WTC11 (cell line): ENCODE results near the gene TFDP1. TPM values are rescaled to one million over a fixed set of nuclear protein-coding genes. Genes with fewer than 3 reads are reported as not detected.

ENCODE experiments used
- ATAC-seq: fragments of 200-7000 bp; cut with Tn5 transposase; 2 replicates; pipeline ENCODE4 v1.10.0; 2021; ENCODE audit warnings: mild to moderate bottlenecking, moderate library complexity
- CTCF ChIA-PET: fragments of 300-600 bp; sonication (Branson Sonifier 250); formaldehyde crosslinking; loops from one replicate; lab custom pipeline; 2021; ENCODE audit warnings: antibody characterized with exemption; lab: Charles Lee
- POLR2A ChIA-PET: fragments of 350-600 bp; sonication (Branson Sonifier 250); formaldehyde crosslinking; loops from one replicate; lab custom pipeline; 2021; ENCODE audit warnings: antibody characterized with exemption; lab: Charles Lee
- DNase-seq: peaks from one replicate; pipeline ENCODE4 v3.0.0; 2021; ENCODE audit warnings: low spot score
- H3K27ac Mint-ChIP-seq: 2 replicates; pipeline ENCODE4 v1.8.0; 2021; ENCODE audit warnings: mixed read lengths
- H3K27me3 Mint-ChIP-seq: 2 replicates; pipeline ENCODE4 v1.8.0; 2021; ENCODE audit warnings: low read depth, mild to moderate bottlenecking, moderate library complexity, mixed read lengths
- H3K36me3 Mint-ChIP-seq: 2 replicates; pipeline ENCODE4 v1.8.0; 2021; ENCODE audit warnings: mixed read lengths
- H3K4me1 Mint-ChIP-seq: 2 replicates; pipeline ENCODE4 v1.8.0; 2022; ENCODE audit warnings: mixed read lengths
- H3K4me3 Mint-ChIP-seq: 2 replicates; pipeline ENCODE4 v1.8.0; 2021; ENCODE audit warnings: mild to moderate bottlenecking, moderate library complexity, mixed read lengths
- H3K9me3 Mint-ChIP-seq: 2 replicates; pipeline ENCODE4 v1.8.0; 2021; ENCODE audit warnings: mixed read lengths
- ELF4 ChIP-seq: sonication (generic); formaldehyde crosslinking; IDR thresholded peaks from 2 replicates; pipeline ENCODE4 v1.8.1; 2022; ENCODE audit warnings: low read depth, mild to moderate bottlenecking, moderate library complexity, missing genetic modification reagents
- GABPB1 ChIP-seq: sonication (generic); formaldehyde crosslinking; IDR thresholded peaks from 2 replicates; pipeline ENCODE4 v1.8.1; 2023; ENCODE audit warnings: mild to moderate bottlenecking, missing genetic modification reagents
- JUN ChIP-seq: sonication (generic); formaldehyde crosslinking; IDR thresholded peaks from 2 replicates; pipeline ENCODE4 v1.8.0; 2023; ENCODE audit warnings: mild to moderate bottlenecking, missing genetic modification reagents
- MXD4 ChIP-seq: fragments of 250-450 bp; sonication (Bioruptor Pico); IDR thresholded peaks from 2 replicates; pipeline ENCODE4 v1.8.0; 2021; ENCODE audit warnings: mild to moderate bottlenecking, moderate library complexity, borderline replicate concordance
- PRRX2 ChIP-seq: fragments of 250-450 bp; sonication (Bioruptor Pico); IDR thresholded peaks from 2 replicates; pipeline ENCODE4 v1.8.0; 2021; ENCODE audit warnings: mild to moderate bottlenecking
- SOX15 ChIP-seq: fragments of 250-450 bp; sonication (Bioruptor Pico); IDR thresholded peaks from 2 replicates; pipeline ENCODE4 v1.9.0; 2021; ENCODE audit warnings: mild to moderate bottlenecking
- ZNF263 ChIP-seq: sonication (generic); formaldehyde crosslinking; IDR thresholded peaks from 2 replicates; pipeline ENCODE4 v1.8.1; 2022; ENCODE audit warnings: low read depth, mild to moderate bottlenecking, moderate library complexity, missing genetic modification reagents
- total RNA-seq: library from RNA; stranded (reverse); gene quantifications from 3 replicates; pipeline ENCODE4 v1.2.3, GENCODE V29; 2021
- TF ChIP-seq, protein P1 (sequence below): fragments of 250-450 bp; sonication (Bioruptor Pico); IDR thresholded peaks from 2 replicates; pipeline ENCODE4 v1.9.0; 2021; ENCODE audit warnings: mild to moderate bottlenecking
- TF ChIP-seq, protein P2 (sequence below): sonication (generic); formaldehyde crosslinking; IDR thresholded peaks from 2 replicates; pipeline ENCODE4 v1.8.1; 2022; ENCODE audit warnings: mild to moderate bottlenecking, missing genetic modification reagents, moderate library complexity, borderline replicate concordance
- TF ChIP-seq, protein P3 (sequence below): sonication (generic); formaldehyde crosslinking; IDR thresholded peaks from 2 replicates; pipeline ENCODE4 v1.8.1; 2022; ENCODE audit warnings: low read depth, missing genetic modification reagents, borderline replicate concordance
- TF ChIP-seq, protein P4 (sequence below): sonication (generic); formaldehyde crosslinking; IDR thresholded peaks from 2 replicates; pipeline ENCODE4 v1.8.0; 2022; ENCODE audit warnings: missing genetic modification reagents
- TF ChIP-seq, protein P5 (sequence below): sonication (generic); formaldehyde crosslinking; IDR thresholded peaks from 2 replicates; pipeline ENCODE4 v1.8.1; 2022; ENCODE audit warnings: mild to moderate bottlenecking, moderate library complexity, missing genetic modification reagents
- TF ChIP-seq, protein P6 (sequence below): fragments of 200-600 bp; IDR thresholded peaks from 2 replicates; pipeline ENCODE4 v1.8.0; 2022; ENCODE audit warnings: antibody characterized with exemption
- TF ChIP-seq, protein P7 (sequence below): fragments of 250-450 bp; sonication (Bioruptor Pico); IDR thresholded peaks from 2 replicates; pipeline ENCODE4 v1.9.0; 2021; ENCODE audit warnings: moderate library complexity, mild to moderate bottlenecking, inconsistent platforms, borderline replicate concordance
- TF ChIP-seq, protein P8 (sequence below): sonication (generic); formaldehyde crosslinking; IDR thresholded peaks from 2 replicates; pipeline ENCODE4 v1.8.0; 2023; ENCODE audit warnings: mild to moderate bottlenecking, missing genetic modification reagents

TFDP1 gene
- total RNA-seq, 1 experiment from 2014 or later, result 61.2 TPM

DNA sequence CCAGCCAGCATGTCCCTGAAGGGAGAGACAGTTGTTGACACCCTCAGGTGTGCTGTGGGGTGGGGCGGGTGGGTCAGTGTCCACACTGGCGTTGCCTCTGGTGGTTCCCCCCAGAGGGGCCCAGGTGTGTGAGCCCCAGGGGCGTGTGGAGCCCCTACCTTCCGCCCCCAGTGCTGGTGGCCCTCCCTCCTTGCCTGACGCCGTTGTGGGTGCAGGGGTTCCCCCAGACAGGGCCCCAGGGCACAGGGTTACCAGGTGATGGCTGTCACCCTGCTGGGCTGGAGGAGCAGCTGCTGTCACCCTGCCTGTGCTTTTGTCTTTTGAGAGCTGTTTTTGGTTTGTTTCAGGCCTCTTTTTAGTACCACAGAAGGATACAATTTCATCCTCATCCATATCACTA lies 46.3 kb downstream of the TFDP1 start:
- H3K27me3 Mint-ChIP-seq, result no peaks in the 10 kb centered on the region
- ATAC-seq (no peak), DNase-seq (no peak)
- TF ChIP-seq, protein P1, sequence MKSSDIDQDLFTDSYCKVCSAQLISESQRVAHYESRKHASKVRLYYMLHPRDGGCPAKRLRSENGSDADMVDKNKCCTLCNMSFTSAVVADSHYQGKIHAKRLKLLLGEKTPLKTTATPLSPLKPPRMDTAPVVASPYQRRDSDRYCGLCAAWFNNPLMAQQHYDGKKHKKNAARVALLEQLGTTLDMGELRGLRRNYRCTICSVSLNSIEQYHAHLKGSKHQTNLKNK, result no peak
- TF ChIP-seq, protein P2, sequence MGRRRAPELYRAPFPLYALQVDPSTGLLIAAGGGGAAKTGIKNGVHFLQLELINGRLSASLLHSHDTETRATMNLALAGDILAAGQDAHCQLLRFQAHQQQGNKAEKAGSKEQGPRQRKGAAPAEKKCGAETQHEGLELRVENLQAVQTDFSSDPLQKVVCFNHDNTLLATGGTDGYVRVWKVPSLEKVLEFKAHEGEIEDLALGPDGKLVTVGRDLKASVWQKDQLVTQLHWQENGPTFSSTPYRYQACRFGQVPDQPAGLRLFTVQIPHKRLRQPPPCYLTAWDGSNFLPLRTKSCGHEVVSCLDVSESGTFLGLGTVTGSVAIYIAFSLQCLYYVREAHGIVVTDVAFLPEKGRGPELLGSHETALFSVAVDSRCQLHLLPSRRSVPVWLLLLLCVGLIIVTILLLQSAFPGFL, result no peak
- TF ChIP-seq, protein P3, sequence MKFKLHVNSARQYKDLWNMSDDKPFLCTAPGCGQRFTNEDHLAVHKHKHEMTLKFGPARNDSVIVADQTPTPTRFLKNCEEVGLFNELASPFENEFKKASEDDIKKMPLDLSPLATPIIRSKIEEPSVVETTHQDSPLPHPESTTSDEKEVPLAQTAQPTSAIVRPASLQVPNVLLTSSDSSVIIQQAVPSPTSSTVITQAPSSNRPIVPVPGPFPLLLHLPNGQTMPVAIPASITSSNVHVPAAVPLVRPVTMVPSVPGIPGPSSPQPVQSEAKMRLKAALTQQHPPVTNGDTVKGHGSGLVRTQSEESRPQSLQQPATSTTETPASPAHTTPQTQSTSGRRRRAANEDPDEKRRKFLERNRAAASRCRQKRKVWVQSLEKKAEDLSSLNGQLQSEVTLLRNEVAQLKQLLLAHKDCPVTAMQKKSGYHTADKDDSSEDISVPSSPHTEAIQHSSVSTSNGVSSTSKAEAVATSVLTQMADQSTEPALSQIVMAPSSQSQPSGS (CRISPR knock-in tag), result no peak
- no peak for TF ChIP-seq GABPB1 (CRISPR knock-in tag)
- TF ChIP-seq ELF4 (CRISPR knock-in tag), result no peak
- no peak for TF ChIP-seq ZNF263 (CRISPR knock-in tag)
- TF ChIP-seq JUN (CRISPR knock-in tag), result no peak
- TF ChIP-seq, protein P4, sequence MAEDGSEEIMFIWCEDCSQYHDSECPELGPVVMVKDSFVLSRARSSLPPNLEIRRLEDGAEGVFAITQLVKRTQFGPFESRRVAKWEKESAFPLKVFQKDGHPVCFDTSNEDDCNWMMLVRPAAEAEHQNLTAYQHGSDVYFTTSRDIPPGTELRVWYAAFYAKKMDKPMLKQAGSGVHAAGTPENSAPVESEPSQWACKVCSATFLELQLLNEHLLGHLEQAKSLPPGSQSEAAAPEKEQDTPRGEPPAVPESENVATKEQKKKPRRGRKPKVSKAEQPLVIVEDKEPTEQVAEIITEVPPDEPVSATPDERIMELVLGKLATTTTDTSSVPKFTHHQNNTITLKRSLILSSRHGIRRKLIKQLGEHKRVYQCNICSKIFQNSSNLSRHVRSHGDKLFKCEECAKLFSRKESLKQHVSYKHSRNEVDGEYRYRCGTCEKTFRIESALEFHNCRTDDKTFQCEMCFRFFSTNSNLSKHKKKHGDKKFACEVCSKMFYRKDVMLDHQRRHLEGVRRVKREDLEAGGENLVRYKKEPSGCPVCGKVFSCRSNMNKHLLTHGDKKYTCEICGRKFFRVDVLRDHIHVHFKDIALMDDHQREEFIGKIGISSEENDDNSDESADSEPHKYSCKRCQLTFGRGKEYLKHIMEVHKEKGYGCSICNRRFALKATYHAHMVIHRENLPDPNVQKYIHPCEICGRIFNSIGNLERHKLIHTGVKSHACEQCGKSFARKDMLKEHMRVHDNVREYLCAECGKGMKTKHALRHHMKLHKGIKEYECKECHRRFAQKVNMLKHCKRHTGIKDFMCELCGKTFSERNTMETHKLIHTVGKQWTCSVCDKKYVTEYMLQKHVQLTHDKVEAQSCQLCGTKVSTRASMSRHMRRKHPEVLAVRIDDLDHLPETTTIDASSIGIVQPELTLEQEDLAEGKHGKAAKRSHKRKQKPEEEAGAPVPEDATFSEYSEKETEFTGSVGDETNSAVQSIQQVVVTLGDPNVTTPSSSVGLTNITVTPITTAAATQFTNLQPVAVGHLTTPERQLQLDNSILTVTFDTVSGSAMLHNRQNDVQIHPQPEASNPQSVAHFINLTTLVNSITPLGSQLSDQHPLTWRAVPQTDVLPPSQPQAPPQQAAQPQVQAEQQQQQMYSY, result no peak
- no peak for TF ChIP-seq MXD4 (CRISPR knock-in tag)
- TF ChIP-seq, protein P5, sequence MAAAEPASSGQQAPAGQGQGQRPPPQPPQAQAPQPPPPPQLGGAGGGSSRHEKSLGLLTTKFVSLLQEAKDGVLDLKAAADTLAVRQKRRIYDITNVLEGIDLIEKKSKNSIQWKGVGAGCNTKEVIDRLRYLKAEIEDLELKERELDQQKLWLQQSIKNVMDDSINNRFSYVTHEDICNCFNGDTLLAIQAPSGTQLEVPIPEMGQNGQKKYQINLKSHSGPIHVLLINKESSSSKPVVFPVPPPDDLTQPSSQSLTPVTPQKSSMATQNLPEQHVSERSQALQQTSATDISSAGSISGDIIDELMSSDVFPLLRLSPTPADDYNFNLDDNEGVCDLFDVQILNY (CRISPR knock-in tag), result no peak
- no peak for TF ChIP-seq PRRX2 (CRISPR knock-in tag)
- no peak for TF ChIP-seq SOX15 (CRISPR knock-in tag)
- TF ChIP-seq, protein P6, sequence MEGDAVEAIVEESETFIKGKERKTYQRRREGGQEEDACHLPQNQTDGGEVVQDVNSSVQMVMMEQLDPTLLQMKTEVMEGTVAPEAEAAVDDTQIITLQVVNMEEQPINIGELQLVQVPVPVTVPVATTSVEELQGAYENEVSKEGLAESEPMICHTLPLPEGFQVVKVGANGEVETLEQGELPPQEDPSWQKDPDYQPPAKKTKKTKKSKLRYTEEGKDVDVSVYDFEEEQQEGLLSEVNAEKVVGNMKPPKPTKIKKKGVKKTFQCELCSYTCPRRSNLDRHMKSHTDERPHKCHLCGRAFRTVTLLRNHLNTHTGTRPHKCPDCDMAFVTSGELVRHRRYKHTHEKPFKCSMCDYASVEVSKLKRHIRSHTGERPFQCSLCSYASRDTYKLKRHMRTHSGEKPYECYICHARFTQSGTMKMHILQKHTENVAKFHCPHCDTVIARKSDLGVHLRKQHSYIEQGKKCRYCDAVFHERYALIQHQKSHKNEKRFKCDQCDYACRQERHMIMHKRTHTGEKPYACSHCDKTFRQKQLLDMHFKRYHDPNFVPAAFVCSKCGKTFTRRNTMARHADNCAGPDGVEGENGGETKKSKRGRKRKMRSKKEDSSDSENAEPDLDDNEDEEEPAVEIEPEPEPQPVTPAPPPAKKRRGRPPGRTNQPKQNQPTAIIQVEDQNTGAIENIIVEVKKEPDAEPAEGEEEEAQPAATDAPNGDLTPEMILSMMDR, result no peak
- no peak overlapping the region for H3K4me3 Mint-ChIP-seq
- H3K36me3 Mint-ChIP-seq, result peaks cover 40% of the 10 kb centered on the region
- H3K9me3 Mint-ChIP-seq, result no peaks in the 10 kb centered on the region
- no peak overlapping the region for H3K27ac Mint-ChIP-seq
- 0 out of 2 replicates have a peak, but pooled peaks cover 2% of the 10 kb centered on the region for H3K4me1 Mint-ChIP-seq
- CTCF ChIA-PET, result no interaction called here
- POLR2A ChIA-PET, result no interaction called here

DNA sequence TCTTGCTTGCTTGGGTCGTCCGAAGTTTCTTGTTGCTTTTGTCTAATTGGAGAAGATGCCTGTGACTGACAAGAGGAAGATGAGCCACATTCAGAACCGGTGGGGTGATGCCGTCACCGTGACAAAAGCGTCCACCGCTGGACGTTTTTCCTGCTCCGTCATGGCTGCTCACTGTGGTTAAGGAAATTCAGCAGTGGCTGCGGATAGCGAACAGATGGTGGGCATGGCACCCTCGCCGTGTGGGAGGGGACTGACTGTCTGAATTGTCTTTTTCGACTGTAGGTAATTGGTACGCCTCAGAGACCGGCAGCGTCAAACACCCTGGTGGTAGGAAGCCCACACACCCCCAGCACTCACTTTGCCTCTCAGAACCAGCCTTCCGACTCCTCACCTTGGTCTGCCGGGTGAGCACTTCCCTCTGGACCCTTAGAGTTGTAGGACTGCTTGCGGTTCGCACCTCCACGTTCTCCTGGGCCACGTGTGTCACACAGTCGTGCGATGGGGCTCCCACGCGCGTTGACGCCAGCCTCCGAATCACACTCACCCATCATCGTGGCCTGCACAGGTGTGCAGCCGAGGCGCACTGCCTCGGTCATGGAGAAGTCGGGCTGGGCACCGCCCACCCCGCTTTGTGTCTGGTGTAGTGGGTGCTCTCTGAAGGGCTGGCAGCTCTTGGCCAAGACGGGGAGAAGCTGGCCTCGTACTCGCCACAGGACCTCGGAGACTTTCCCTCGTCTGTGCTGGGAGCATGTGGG lies 47.0 kb downstream of the TFDP1 start:
- ChIA-PET CTCF (no interaction called here), POLR2A (no interaction called here)
- Mint-ChIP-seq H3K9me3 (no peaks in the 10 kb centered on the region), H3K27me3 (no peaks in the 10 kb centered on the region), H3K4me1 (0 out of 2 replicates have a peak, but pooled peaks cover 2% of the 10 kb centered on the region), H3K4me3 (no peak overlapping the region), H3K36me3 (peaks cover 42% of the 10 kb centered on the region), H3K27ac (peak overlapping the region; percentile 18)
- DNase-seq (no peak), ATAC-seq (no peak)
- TF ChIP-seq PRRX2 (CRISPR knock-in tag), result no peak
- TF ChIP-seq, protein P7, sequence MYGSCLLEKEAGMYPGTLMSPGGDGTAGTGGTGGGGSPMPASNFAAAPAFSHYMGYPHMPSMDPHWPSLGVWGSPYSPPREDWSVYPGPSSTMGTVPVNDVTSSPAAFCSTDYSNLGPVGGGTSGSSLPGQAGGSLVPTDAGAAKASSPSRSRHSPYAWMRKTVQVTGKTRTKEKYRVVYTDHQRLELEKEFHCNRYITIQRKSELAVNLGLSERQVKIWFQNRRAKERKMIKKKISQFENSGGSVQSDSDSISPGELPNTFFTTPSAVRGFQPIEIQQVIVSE (CRISPR knock-in tag), result no peak
- TF ChIP-seq, protein P5 (CRISPR knock-in tag), result no peak
- TF ChIP-seq, protein P3 (CRISPR knock-in tag), result no peak
- TF ChIP-seq, protein P8, sequence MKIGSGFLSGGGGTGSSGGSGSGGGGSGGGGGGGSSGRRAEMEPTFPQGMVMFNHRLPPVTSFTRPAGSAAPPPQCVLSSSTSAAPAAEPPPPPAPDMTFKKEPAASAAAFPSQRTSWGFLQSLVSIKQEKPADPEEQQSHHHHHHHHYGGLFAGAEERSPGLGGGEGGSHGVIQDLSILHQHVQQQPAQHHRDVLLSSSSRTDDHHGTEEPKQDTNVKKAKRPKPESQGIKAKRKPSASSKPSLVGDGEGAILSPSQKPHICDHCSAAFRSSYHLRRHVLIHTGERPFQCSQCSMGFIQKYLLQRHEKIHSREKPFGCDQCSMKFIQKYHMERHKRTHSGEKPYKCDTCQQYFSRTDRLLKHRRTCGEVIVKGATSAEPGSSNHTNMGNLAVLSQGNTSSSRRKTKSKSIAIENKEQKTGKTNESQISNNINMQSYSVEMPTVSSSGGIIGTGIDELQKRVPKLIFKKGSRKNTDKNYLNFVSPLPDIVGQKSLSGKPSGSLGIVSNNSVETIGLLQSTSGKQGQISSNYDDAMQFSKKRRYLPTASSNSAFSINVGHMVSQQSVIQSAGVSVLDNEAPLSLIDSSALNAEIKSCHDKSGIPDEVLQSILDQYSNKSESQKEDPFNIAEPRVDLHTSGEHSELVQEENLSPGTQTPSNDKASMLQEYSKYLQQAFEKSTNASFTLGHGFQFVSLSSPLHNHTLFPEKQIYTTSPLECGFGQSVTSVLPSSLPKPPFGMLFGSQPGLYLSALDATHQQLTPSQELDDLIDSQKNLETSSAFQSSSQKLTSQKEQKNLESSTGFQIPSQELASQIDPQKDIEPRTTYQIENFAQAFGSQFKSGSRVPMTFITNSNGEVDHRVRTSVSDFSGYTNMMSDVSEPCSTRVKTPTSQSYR (CRISPR knock-in tag), result no peak
